Erythroblast (primary cell): Measurements from ENCODE around the gene ECEL1.

ENCODE experiments used
- GATA1 ChIP-seq: IDR thresholded peaks from 2 replicates; pipeline ENCODE4 v1.6.1; 2011; ENCODE audit warnings: low read depth, mild to moderate bottlenecking, control low read depth, low read length, moderate library complexity
- POLR2A ChIP-seq: IDR thresholded peaks from 2 replicates; pipeline ENCODE4 v1.6.1; 2011; ENCODE audit warnings: mild to moderate bottlenecking, low read length

- TF ChIP-seq POLR2A = no peak
- no peak for TF ChIP-seq GATA1
These were observed 22.6 kb downstream of the ECEL1 start for GRCh38 chr2:232465061-232465460.
